HG02678 (cell line): Measurements from ENCODE around the gene MYPOP.

Experiments used
- ATAC-seq: cut with Tn5 transposase; IDR thresholded peaks from one replicate; pipeline ENCODE4 v1.9.1; 2021; ENCODE audit warnings: mild to moderate bottlenecking, moderate library complexity; ENCODE audit not compliant: unreplicated experiment

Gene MYPOP, protein sequence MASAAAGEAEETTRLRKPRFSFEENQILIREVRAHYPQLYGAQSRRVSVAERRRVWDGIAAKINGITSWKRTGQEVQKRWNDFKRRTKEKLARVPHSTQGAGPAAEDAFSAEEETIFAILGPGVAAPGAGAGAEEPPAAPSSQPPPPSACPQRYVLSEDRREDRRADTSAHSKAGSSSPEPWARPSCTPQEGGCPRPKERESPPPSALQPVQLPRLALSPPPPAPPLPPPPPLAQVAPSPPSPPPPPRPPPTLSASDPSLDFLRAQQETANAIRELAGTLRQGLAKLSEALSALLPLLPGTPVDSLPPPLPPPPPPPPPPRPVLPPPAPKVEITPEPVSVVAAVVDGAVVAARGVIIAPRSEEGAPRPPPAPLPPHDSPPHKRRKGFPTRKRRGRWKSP

DNA sequence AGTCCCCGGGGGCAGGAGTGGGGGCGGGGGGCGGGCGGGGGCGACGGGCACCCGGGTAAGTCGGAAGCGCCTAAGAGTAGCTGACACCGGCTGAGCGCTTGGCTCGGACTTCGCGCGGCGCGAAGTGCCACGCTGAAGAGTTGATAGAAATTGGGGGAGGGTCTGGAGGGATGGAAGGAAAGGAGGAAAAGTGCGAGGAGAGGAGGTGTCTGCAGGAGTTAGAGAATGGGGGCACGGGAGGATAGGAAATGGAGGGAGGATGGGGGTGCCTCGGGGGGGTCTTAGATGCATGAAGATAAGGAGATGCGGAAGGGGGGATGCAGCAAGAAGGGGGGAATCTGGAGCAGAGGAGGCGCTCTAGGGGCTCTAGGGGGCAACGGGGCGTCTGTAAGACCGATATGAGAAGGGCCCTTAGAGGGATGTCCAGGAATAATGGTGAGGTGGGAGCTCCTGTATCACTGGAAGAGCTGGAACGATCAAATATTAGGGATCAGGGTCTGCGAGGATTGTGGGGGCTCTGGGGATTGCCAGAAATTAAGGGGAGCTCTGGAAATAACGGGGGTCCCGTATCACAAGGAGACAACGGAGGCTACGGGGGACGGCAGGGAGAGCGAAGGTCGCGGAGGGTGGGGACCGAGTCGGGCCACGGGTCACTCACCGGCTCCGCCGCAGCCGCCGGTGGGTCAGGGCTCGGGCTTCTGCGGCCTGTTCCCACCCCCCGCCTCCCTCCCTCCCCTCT is at the start of gene MYPOP:
TSS of gene MYPOP (minus strand) at position 702 of the 739 bp plus-strand sequence. CDS start 840 bp downstream, outside the sequence.
- ATAC-seq: no peak

DNA sequence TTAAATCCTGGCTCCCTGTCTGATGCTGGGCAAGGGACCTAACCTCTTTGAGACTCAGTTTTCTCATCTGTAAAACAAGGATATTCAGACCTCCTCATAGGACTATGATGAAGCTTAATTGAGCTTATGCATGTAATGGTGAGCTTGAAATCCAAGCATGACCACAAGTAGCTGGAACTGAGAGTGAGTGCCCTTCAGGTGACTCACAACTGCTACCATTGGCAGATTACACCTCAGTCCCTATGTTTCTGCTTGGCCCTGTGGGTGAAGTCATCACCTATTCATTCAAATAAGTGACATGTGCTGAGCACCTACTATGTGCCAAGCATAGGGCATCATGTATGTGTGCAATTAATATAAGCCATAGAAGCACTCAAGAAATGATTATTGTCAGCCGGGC is 45.5 kb upstream of the MYPOP start:
- no peak for ATAC-seq

DNA sequence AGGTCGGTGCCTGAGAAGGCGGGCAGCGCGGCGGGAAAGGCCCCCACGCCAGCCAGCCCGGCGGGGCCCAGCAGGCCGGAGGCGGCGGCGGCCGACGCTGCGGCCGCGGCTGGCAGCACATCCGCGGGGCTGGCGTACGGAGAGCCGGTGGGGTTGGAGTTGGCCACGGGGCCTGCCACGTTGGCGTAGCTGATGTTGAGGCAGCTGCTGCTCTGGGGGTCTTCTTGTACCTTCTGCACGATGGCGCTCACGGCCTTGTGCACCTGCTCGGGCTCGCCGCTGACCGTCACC is 38.0 kb upstream of the MYPOP start:
- ATAC-seq: no peak

DNA sequence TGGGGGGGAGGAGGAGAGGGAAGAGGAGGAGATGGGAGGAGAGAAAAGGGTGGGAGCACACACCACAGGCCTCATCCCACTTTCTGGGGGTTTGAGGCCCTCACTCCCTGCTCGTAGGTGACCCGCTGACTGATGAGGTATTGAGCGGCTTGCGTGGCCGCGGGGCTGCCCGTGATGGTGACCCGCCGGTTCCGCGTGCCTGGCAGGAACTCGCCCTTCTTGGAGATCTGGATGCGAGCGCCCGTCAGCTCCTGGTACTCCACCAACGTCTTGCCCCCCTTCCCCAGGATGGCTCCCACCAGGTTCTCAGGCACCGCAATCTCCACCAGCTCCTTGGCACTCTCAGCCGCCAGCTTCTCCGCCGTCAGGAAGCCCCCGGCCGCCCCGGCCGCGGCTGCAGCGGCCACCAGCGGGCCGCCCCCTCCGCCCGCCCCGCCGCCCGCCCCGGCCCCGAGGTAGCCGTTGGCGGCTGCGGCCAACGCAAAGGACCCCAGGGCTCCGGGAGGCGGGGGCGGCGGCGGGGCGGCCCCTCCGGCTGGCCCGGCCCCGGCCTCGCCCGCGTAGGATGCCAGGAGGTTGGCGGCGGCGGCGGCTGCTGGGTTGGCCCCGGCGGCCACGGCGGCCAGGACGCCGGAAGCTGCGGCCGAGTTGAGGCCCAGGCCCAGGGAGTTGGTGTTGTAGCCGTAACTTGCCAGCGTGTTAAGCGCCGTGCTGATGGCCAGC is 37.5 kb upstream of the MYPOP start:
- no peak for ATAC-seq

DNA sequence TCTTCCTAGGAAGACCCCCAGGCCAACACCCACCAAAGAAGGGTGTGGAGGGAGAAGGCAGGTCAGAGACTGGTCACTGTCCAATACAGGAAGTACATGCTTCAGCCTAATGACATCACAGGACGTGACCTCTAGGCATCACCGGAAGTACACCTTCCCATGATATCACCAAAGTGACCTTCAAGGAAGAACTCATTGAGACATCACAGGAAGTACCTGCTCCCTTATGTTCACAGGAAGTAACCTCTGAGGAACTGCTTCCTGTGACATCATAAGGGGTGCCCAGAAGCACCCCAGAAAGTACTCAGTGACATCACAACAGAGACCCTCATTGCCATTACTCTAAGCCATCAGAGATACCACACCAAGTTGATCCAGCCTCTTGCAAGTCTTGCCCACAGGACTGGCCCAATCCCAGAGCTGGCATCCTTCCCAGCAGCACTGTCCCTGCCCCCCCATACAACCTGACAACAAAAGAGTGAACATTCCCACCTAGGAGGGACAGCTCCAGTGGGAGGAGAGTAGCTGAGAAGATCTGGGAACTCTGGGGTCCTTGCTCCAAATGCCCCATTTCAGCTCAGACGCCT is 36.4 kb upstream of the MYPOP start:
- no peak for ATAC-seq

DNA sequence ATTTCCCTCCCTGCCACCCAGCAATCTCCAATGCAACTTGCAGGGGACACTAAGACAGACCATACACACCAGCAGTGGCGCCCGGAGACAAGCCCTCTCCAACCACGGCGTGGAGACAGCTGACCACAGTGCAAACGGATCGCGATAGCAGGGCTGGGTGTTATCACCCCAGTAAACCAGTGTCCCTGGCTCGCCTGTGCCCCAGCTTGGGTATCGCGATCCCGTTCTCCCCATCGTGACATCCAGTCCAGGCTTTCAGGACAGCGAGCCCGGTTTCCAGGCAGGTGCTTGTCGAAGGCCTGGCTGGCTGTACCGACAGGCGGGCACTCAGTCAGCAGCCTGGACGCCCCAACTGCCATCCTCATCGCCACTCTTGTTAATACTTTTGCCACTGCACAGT is 32.9 kb upstream of the MYPOP start:
- ATAC-seq: no peak

DNA sequence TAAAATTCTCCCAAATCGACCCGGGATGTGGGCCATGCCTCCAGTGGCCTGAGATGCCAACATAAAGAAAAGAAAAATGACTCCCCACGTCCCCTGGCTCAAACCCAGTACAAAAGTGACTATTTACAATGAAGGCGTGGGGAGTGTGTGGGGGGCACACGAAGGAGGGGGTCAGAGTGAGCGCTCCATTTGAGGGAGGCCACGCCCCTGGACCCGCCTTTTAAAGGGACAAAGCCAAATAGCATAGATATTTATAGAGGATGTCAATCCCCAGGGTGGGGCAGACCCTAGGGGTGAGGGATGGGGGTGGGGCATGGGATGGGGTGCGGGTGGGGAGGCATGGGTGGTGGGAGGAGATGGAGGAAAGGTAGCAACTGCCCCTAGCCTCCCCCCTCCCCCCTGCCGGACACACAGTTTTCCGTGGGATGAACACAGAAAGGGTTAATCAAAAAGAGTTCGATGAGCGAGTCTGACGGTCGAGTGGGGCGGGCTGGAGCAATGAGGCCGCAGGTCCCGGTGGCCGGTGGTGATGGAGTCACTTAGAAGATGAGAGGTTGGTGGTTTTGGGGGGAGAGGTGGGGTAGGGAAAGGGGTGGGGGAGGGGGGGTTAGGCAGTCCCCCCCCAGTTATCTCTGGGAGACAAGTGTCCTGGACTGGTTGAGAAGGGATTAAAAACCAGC is 32.3 kb upstream of the MYPOP start:
- ATAC-seq: no peak

DNA sequence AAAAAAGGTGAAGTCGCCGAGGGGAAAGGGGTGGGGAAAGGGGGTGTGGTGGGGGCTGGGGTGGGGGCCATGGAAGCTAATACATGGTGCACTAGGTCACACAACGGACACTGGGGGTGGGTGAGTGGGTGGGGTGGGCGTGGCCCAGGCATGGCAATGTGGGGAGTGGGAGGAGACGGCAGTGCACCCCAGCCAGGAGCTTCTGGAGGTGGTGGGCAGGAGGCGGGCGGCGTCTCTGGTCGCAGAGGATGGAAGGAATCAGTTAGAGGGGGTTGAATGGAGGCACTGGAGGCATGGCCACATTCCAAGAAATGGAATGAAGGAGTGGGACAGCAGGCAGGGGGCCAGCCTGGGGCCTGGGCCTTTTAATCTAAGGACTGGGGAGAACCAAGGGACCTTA is 31.3 kb upstream of the MYPOP start:
- no peak for ATAC-seq

DNA sequence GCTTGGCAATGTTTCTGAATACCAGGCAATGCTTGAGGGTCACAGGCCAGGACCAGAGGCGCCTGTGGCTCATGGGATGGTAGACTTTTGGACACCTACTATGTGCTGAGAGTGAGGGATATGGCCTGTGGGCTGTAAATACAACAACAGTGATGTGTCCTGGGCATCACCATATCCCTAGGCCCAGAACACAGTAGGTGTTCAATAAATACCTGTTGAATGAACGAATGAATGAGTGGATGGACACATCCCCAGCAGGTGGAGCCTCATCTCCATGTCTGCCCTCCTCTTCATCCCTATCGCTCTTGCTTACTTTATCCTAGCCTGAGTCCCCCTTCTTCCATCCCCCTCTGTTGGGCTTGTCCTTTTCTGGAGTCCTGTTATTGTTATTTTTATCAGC is 28.6 kb upstream of the MYPOP start:
- ATAC-seq: no peak

DNA sequence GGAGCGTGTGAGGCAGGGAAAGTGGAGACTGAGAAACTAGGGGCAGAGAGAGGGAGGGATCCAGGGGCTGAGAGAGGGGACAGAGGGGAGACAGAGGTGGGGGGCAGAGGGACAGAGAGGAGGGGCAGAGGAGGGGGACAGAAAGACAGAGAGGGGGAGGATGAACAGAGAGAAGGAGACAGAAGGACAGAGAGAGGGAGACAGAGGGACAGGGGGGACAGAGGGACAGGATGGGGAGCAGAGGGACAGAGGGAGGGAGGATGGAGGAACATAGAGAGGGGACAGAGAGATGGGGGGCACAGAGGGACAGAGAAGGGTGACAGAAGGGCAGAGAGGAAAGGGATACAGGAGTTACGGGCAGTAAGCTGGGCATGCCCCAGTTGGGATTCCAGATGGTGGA is 26.8 kb upstream of the MYPOP start:
- ATAC-seq: no peak

DNA sequence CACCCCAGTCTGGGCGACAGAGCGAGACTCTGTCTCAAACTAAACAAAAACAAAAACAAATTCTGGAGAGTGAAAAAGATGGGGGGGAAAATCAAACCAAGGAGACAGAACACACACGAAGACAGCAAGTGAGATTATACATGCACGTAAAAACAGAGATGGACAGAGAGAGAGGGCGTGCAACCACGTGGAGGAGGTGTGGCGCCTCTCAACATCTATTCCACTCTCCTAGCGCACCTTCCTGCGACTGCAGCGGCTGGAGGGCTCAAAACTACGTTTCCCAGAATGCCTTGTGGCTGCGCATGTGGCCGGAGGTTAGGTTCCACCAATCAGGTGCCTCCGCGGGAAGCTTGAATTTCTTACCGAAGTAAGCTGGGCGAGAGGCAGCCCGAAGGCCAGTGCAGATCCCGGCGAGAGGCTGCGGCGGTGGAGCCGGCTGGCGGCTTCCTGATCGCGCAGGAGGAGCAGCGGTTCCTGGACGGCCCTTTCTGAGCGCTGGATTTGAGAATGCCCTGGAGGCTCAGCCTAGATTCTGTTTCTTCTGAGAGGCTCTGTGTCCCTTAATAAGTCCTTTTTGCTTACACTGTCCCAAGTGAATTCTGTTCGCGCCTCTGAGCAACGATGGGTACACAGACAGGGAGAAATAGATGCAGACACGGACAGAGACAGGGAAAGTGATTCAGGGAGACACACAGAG is 25.3 kb upstream of the MYPOP start:
- ATAC-seq: peak; percentile 76

DNA sequence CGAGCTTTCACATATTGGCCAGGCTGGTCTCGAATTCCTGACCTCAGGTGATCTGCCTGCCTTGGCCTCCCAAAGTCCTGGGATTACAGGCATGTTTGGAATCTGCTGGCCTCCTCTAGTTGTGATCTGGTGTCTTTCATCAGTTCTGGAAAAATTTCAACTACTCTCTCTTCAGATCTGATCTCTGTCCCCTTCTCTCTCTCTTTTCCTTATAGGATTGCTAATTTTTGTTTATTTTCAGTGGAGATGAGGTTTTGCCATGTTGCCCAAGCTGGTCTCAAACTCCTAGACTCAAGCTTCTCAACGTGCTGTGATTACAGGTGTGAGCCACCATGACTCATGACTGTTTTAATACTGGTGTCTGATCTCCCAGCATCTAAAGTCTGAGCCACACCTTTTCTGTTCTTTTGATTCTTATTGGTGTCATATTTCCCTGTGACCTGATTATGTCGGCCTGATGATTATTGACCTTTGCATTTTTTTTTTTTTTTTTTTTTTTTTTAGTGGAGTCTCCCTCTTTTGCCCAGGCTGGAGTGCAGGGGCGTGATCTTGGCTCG is 22.6 kb upstream of the MYPOP start:
- ATAC-seq: no peak

DNA sequence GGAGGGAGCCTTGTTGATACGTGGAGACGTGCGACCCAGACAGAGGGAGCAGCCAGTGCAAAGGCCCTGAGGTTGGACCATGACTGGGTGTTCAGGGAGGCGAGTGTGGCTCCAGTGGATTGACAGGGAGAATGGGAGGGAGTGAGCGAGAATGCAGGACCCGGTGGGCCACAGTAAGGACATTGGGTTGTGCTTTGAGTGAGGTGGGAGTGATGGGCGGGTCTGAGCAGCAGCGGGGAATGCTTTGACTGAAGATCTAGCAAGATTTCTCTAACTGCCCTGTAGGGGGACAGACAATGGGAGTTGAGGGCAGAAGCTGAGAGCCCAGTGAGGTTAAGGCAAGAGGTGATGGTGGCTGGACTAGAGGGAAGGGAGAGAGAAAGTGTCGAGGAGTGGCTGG is 19.9 kb upstream of the MYPOP start:
- ATAC-seq: no peak

DNA sequence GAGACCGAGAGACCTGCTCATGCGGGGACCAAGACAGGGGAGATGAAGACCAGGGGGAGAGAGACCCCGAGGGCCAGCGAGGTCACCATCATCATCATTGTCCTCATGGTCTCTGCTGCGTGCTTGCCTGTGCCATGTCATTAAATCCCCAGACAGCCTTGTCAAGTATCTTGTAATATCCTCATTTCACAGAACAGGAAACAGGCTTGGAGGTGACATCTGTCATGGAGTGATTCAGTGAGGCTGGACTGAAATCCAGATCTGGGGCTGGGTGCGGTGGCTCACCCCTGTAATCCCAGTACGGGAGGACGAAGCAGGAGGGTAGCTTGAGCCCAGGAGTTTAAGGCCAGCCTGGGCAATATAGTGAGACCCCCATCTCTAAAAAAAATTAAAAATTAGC is 18.0 kb upstream of the MYPOP start:
- no peak for ATAC-seq

DNA sequence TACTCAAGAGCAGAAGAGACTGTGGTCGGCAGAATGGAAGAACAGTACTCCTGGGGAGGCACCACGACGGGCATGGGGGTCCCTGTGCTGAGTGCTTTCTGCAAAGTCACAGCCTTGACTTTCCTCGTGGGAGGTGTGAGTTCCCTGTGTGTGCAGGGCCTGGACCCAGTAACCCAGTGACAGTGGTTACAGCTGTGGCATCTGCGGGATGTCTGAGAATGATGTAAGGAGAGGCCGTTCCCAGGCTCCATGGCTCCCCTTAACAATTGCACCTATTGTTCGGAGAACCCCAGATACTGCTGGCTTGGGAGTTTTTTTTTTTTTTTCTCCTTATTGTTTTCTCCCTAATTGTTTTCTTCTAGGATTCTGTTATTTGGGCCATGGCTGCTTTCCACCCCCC is 17.3 kb upstream of the MYPOP start:
- ATAC-seq: no peak

DNA sequence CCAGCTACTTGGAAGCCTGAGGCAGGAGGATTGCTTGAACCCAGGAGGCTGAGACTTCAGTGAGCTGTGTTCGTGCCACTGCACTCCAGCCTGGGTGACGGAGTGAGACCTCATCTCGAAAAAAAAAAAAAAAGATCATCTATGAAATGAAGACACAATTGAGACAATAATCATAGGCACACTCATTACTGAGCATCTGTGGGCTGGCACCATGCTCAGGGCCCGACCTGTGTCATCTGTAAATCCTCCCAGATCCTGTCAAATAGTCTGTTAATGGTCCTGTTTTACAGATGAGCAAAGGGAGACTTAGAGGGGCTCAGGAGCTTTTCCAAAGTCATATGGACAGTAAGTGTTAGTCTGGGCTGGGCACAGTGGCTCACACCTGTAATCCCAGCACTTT is 16.3 kb upstream of the MYPOP start:
- no peak for ATAC-seq

DNA sequence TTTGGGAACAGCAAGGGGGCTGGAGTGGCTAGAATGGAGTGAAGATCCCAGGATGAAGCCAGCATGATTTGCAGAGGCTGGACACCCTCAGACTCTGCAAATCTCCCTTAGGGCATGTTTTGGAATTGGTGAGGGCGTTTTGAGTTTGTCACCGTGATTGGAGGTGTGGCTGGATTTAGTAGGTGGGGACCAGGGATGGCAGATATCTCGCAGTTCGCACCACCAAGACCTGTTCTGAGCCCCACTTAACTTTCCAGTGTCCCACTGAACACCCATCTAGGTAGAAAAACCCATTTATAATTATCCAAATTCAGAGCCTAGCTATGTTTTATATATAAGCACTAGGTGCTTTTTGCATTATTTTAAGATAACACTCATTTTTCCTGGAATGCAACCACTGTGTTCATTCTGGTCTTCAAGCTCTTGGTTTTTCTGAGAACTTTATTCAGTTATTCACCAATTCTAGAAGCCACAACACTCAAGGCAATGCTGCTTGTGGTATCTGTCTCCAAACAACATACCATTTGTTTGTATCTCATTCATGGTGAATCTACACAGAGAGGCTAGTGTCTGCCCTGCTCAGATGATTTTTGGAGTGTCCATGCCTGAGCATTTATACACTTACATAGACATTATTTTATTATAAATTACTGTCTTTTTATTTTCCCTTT is 15.1 kb upstream of the MYPOP start:
- no peak for ATAC-seq

DNA sequence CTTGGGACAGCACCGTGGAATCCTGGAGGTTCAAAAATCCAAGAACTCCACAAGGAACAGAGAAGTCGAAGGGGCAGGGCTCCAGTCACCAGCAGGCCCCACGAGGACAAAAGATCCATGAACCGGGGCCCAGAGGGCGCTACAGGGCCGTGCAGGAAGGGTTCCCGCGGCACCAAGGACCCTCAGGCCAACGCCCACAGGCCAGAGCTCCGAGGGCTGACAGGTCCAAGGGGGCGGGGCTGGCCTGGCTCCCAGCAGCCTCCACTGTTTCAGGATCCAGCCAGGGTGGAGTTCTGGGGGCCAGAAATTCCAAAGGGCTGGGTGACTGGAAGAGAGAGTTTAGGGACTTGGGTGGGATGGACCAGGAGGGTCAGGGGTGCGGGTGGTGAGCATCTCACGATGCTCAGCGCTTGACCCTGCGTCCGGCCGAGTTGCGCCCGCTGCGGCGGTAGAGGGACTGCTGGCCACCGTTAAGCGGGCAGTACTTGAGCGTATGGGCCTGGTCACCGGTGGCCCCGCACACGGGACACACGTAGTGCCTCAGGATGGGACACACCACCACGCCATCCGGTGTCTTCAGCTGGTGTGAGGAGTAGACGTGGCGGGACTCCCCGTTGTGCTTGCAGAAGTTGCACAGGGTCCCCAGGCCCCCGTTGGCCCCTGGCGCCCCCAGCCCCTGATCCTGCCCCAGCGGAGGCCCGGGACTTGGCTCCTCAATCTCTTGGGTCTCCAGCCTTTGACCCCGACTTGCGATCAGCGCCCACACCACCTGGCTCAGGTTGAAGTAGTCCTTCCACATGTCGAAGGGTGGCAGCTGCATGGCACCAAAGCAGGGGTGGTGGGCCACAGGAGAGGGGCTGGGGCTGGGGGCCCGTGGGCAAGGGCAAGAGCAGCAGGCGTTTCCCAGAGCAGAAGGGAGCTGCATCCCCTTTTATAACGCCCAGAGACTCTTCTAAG is 11.7 kb upstream of the MYPOP start, which contains the start of gene NANOS2:
TSS of gene NANOS2 (minus strand) at position 905 of the 957 bp plus-strand sequence. CDS start at position 820, 85 bp downstream.
- ATAC-seq: no peak
